ENCODE data around the gene EML1.

GRCh38 chr14:99883866-99884650, 90.8 kb downstream of the EML1 start:
- TF ChIP-seq POLR2A (IDR thresholded peaks at IDR 0.05) (no peak), CTCF (IDR thresholded peaks at IDR 0.05 in 4 of 5, conservative IDR thresholded peaks at IDR 0.05 in 1 of 5) (no peak)

Data from gastrocnemius medialis (tissue), 4 donors.